HepG2 (cell line): ENCODE data around the gene MYH10.

Experiments
- ARID2 ChIP-seq: sonication (generic); formaldehyde crosslinking; IDR thresholded peaks from 2 replicates; pipeline ENCODE4 v1.8.1; 2022; ENCODE audit warnings: mild to moderate bottlenecking, missing genetic modification reagents, borderline replicate concordance
- ATF2 ChIP-seq: sonication (generic); formaldehyde crosslinking; IDR thresholded peaks from 2 replicates; pipeline ENCODE4 v1.4.0; 2020; ENCODE audit warnings: missing genetic modification reagents
- CTCF ChIP-seq: sonication (generic); formaldehyde crosslinking; IDR thresholded peaks from 2 replicates; pipeline ENCODE4 v1.5.0; 2020; ENCODE audit warnings: mild to moderate bottlenecking, missing genetic modification reagents, moderate library complexity
- MAFF ChIP-seq: IDR thresholded peaks from 2 replicates; pipeline ENCODE4 v1.6.1; 2011; ENCODE audit warnings: low read depth, low read length, improper control_type of control experiment
- NR2C2 ChIP-seq: sonication (generic); formaldehyde crosslinking; IDR thresholded peaks from 2 replicates; pipeline ENCODE4 v1.4.0; 2020; ENCODE audit warnings: missing genetic modification reagents, mild to moderate bottlenecking, moderate library complexity, borderline replicate concordance
- NR2F1 ChIP-seq, 2 experiments: fragments of 450-650 bp in 1 of 2; formaldehyde crosslinking in 1 of 2; IDR thresholded peaks; 2 replicates each; pipeline versions ENCODE4 v1.5.0 to v1.6.1; 2016 to 2020; ENCODE audit warnings: mild to moderate bottlenecking in 1 of 2, missing compliant biosample characterization in 1 of 2, missing genetic modification reagents in 1 of 2, moderate library complexity in 1 of 2
- POLR2AphosphoS5 ChIP-seq: IDR thresholded peaks from 2 replicates; pipeline ENCODE4 v1.6.1; 2012; ENCODE audit warnings: low read depth, low read length
- SMAD1 ChIP-seq: sonication (generic); formaldehyde crosslinking; IDR thresholded peaks from 2 replicates; pipeline ENCODE4 v1.4.0; 2020; ENCODE audit warnings: missing genetic modification reagents, low read depth, mild to moderate bottlenecking, borderline replicate concordance
- SMARCE1 ChIP-seq: fragments of 450-650 bp; IDR thresholded peaks from 2 replicates; pipeline ENCODE4 v1.6.1; 2017; ENCODE audit warnings: borderline replicate concordance
- SNRNP70 ChIP-seq: fragments of 200-400 bp; formaldehyde crosslinking; IDR thresholded peaks from 2 replicates; pipeline ENCODE4 v1.6.1; 2017; ENCODE audit warnings: mild to moderate bottlenecking, low read depth, low read length, moderate library complexity
- SP4 ChIP-seq: sonication (generic); formaldehyde crosslinking; IDR thresholded peaks from 2 replicates; pipeline ENCODE4 v1.8.1; 2023; ENCODE audit warnings: mild to moderate bottlenecking, missing genetic modification reagents
- ZNF121 ChIP-seq: sonication (generic); formaldehyde crosslinking; IDR thresholded peaks from 2 replicates; pipeline ENCODE4 v1.5.0; 2020; ENCODE audit warnings: mild to moderate bottlenecking, missing genetic modification reagents
- ZNF704 ChIP-seq: sonication (generic); formaldehyde crosslinking; IDR thresholded peaks from 2 replicates; pipeline ENCODE4 v1.8.1; 2023; ENCODE audit warnings: mild to moderate bottlenecking, inconsistent platforms, moderate library complexity, missing genetic modification reagents, borderline replicate concordance

DNA sequence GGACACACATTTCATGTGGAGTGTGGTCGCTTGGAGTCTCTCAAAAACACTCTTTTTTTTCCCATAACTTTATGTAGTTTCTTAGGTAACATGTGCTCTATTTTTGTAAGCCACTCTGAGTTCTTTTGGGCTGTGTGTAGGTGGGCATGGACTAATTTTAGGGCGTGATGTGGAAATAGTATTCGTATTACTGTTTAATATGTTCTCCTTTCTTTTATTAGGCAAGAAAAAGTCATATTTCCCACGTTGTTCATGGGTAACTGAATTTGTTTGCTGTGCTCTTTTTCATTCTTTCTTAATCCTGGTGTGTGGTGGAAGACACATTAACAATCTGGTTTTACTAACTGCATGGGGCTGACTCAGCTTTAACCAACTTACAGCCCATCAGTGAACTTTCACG, 167.4 kb downstream of the MYH10 start:
- TF ChIP-seq ARID2 (CRISPR knock-in tag): no peak
- no peak for TF ChIP-seq SP4 (CRISPR knock-in tag)
- TF ChIP-seq NR2F1 (CRISPR knock-in tag; IDR thresholded peaks at IDR 0.05): no peak
- TF ChIP-seq MAFF: 0 out of 2 replicates have a peak, but pooled peaks have one; percentile 7
- no peak for TF ChIP-seq NR2C2
- TF ChIP-seq POLR2AphosphoS5: no peak
- no peak for TF ChIP-seq SNRNP70
- TF ChIP-seq ATF2: no peak
- TF ChIP-seq SMARCE1: no peak
- no peak for TF ChIP-seq CTCF (CRISPR knock-in tag)
- no peak for TF ChIP-seq ZNF121 (CRISPR knock-in tag)
- TF ChIP-seq SMAD1 (CRISPR knock-in tag): no peak
- no peak for TF ChIP-seq ZNF704 (CRISPR knock-in tag)
